Measurements from ENCODE around the gene SLC46A3.

SLC46A3 gene

GRCh38 chr13:28719227-28720055 is 671 bp upstream of the SLC46A3 start:
- DNase-seq (ENCODE audit: low spot score), result no peak
- in situ Hi-C loops (cut with MboI; ENCODE audit: low sequenced_read_pairs, unreplicated experiment), result no loop called here
- no peak for TF ChIP-seq CTCF (IDR thresholded peaks at IDR 0.05; ENCODE audit: borderline replicate concordance, control extremely low read depth, extremely low read depth, insufficient read depth, missing control alignments)

- no peak for TF ChIP-seq CTCF (IDR thresholded peaks at IDR 0.05; ENCODE audit: borderline replicate concordance, control extremely low read depth, extremely low read depth, insufficient read depth, missing control alignments)
- DNase-seq (ENCODE audit: low spot score), result no peak
- in situ Hi-C loops (cut with MboI; ENCODE audit: low sequenced_read_pairs, unreplicated experiment), result no loop called here
These were observed 601 bp downstream of the SLC46A3 start for GRCh38 chr13:28718196-28718542.

- DNase-seq (ENCODE audit: low spot score), result no peak
- in situ Hi-C loops (cut with MboI; ENCODE audit: low sequenced_read_pairs, unreplicated experiment), result no loop called here
- no peak for TF ChIP-seq CTCF (IDR thresholded peaks at IDR 0.05; ENCODE audit: borderline replicate concordance, control extremely low read depth, extremely low read depth, insufficient read depth, missing control alignments)
These were observed 1.6 kb downstream of the SLC46A3 start for GRCh38 chr13:28717170-28717569.

- DNase-seq (ENCODE audit: low spot score), result no peak
- in situ Hi-C loops (cut with MboI; ENCODE audit: low sequenced_read_pairs, unreplicated experiment), result no loop called here
- TF ChIP-seq CTCF (IDR thresholded peaks at IDR 0.05; ENCODE audit: borderline replicate concordance, control extremely low read depth, extremely low read depth, insufficient read depth, missing control alignments), result no peak
These were observed 2.3 kb downstream of the SLC46A3 start for GRCh38 chr13:28716511-28716910.

DNA sequence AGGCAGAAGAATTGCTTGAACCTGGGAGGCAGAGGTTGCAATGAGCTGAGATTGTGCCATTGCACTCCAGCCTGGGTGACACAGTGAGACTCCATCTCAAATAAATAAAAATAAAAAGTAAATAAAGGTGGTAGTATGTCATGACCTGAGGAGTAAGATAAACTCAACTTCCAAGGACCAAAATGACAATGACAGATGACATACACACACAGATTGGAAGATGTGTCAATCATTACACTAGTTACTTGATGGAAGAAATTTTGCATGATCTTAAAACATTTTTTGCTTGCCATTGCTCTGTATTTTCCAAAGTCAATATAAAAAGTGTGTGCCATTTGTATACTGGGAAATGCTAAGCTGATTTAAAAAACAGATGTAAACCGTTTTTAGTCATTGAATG is 4.1 kb downstream of the SLC46A3 start:
- TF ChIP-seq CTCF (IDR thresholded peaks at IDR 0.05; ENCODE audit: borderline replicate concordance, control extremely low read depth, extremely low read depth, insufficient read depth, missing control alignments), result no peak
- DNase-seq (ENCODE audit: low spot score), result no peak
- in situ Hi-C loops (cut with MboI; ENCODE audit: low sequenced_read_pairs, unreplicated experiment), result no loop called here

DNA sequence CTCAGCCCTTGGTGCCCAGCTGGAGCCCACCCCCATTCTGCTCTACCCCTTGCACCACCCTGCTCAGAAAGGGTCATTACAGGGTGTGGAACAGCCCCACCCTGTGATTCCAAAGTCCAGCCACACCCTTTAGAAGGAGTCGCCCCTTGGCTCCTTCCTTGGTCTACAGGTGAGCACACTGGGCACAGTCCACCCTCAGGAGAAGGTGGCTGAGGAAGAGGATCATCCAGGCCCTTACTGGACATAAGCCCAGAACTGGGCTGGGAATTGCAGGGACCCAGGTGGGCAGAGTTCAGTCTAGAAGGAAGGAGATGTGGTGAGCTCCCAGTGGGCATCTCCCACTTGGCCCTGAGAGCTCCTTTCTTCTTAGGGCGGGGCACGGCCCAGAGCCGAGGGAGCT is 8.6 kb downstream of the SLC46A3 start:
- TF ChIP-seq CTCF (IDR thresholded peaks at IDR 0.05; ENCODE audit: borderline replicate concordance, control extremely low read depth, extremely low read depth, insufficient read depth, missing control alignments), result no peak
- in situ Hi-C loops (cut with MboI; ENCODE audit: low sequenced_read_pairs, unreplicated experiment), result no loop called here

More for the DNA sequence above, 8.6 kb downstream of the SLC46A3 start:
- no peak for DNase-seq (ENCODE audit: low spot score)
